ENCODE data around the gene PNMA8A.

PNMA8A gene

GRCh38 chr19:46482631-46483030, 11.3 kb upstream of the PNMA8A start:
- no peak overlapping the region for H3K9ac ChIP-seq (ENCODE audit: low read length)
- no peaks in the 10 kb centered on the region for H3K9me3 ChIP-seq (ENCODE audit: low read length)
- TF ChIP-seq EZH2 (IDR thresholded peaks at IDR 0.05; ENCODE audit: borderline replicate concordance, low read length) = no peak
- TF ChIP-seq, protein P1, sequence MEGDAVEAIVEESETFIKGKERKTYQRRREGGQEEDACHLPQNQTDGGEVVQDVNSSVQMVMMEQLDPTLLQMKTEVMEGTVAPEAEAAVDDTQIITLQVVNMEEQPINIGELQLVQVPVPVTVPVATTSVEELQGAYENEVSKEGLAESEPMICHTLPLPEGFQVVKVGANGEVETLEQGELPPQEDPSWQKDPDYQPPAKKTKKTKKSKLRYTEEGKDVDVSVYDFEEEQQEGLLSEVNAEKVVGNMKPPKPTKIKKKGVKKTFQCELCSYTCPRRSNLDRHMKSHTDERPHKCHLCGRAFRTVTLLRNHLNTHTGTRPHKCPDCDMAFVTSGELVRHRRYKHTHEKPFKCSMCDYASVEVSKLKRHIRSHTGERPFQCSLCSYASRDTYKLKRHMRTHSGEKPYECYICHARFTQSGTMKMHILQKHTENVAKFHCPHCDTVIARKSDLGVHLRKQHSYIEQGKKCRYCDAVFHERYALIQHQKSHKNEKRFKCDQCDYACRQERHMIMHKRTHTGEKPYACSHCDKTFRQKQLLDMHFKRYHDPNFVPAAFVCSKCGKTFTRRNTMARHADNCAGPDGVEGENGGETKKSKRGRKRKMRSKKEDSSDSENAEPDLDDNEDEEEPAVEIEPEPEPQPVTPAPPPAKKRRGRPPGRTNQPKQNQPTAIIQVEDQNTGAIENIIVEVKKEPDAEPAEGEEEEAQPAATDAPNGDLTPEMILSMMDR (IDR thresholded peaks at IDR 0.05; ENCODE audit: low read length) = no peak
- no peaks in the 10 kb centered on the region for H3K9me2 ChIP-seq (ENCODE audit: low read depth, low read length)
- no peaks in the 10 kb centered on the region for H3K79me2 ChIP-seq (ENCODE audit: insufficient read depth, low read length)
- no peak overlapping the region for H3K27ac ChIP-seq (ENCODE audit: low read depth, low read length, poor library complexity, severe bottlenecking)
- H3K4me2 ChIP-seq (ENCODE audit: low read length) = no peak overlapping the region
- no peaks in the 10 kb centered on the region for H3K36me3 ChIP-seq (ENCODE audit: insufficient read depth, low read length)
- H2AFZ ChIP-seq (ENCODE audit: low read length) = no peak overlapping the region
- no peaks in the 10 kb centered on the region for H4K20me1 ChIP-seq (ENCODE audit: insufficient read depth, low read length)
- H3K4me3 ChIP-seq (ENCODE audit: low read depth, low read length, poor library complexity, severe bottlenecking) = no peak overlapping the region
- H3K27me3 ChIP-seq (ENCODE audit: insufficient read depth, low read length) = 0 out of 2 replicates have a peak, but pooled peaks cover 9% of the 10 kb centered on the region
- H3F3A ChIP-seq (ENCODE audit: insufficient read depth, low read length) = no peaks in the 10 kb centered on the region
- no peaks in the 10 kb centered on the region for H3K4me1 ChIP-seq (ENCODE audit: insufficient read depth, low read length, severe bottlenecking)

GRCh38 chr19:46481947-46482346, 10.6 kb upstream of the PNMA8A start:
- no peak overlapping the region for H3K4me2 ChIP-seq (ENCODE audit: low read length)
- H3K27ac ChIP-seq (ENCODE audit: low read depth, low read length, poor library complexity, severe bottlenecking) = no peak overlapping the region
- no peaks in the 10 kb centered on the region for H3K9me3 ChIP-seq (ENCODE audit: low read length)
- H3K36me3 ChIP-seq (ENCODE audit: insufficient read depth, low read length) = no peaks in the 10 kb centered on the region
- no peaks in the 10 kb centered on the region for H4K20me1 ChIP-seq (ENCODE audit: insufficient read depth, low read length)
- no peak overlapping the region for H3K9ac ChIP-seq (ENCODE audit: low read length)
- TF ChIP-seq, protein P1 (IDR thresholded peaks at IDR 0.05; ENCODE audit: low read length) = no peak
- TF ChIP-seq EZH2 (IDR thresholded peaks at IDR 0.05; ENCODE audit: borderline replicate concordance, low read length) = no peak
- H3K9me2 ChIP-seq (ENCODE audit: low read depth, low read length) = no peaks in the 10 kb centered on the region
- no peaks in the 10 kb centered on the region for H3F3A ChIP-seq (ENCODE audit: insufficient read depth, low read length)
- no peaks in the 10 kb centered on the region for H3K79me2 ChIP-seq (ENCODE audit: insufficient read depth, low read length)
- H2AFZ ChIP-seq (ENCODE audit: low read length) = no peak overlapping the region
- 0 out of 2 replicates have a peak, but pooled peaks cover 9% of the 10 kb centered on the region for H3K27me3 ChIP-seq (ENCODE audit: insufficient read depth, low read length)
- no peak overlapping the region for H3K4me3 ChIP-seq (ENCODE audit: low read depth, low read length, poor library complexity, severe bottlenecking)
- no peaks in the 10 kb centered on the region for H3K4me1 ChIP-seq (ENCODE audit: insufficient read depth, low read length, severe bottlenecking)

GRCh38 chr19:46481223-46481848, 10.0 kb upstream of the PNMA8A start:
- H2AFZ ChIP-seq (ENCODE audit: low read length) = no peak overlapping the region
- H3K4me1 ChIP-seq (ENCODE audit: insufficient read depth, low read length, severe bottlenecking) = no peaks in the 10 kb centered on the region
- 0 out of 2 replicates have a peak, but pooled peaks cover 9% of the 10 kb centered on the region for H3K27me3 ChIP-seq (ENCODE audit: insufficient read depth, low read length)
- H3K9ac ChIP-seq (ENCODE audit: low read length) = no peak overlapping the region
- H4K20me1 ChIP-seq (ENCODE audit: insufficient read depth, low read length) = no peaks in the 10 kb centered on the region
- H3K36me3 ChIP-seq (ENCODE audit: insufficient read depth, low read length) = no peaks in the 10 kb centered on the region
- no peak overlapping the region for H3K27ac ChIP-seq (ENCODE audit: low read depth, low read length, poor library complexity, severe bottlenecking)
- no peaks in the 10 kb centered on the region for H3K9me2 ChIP-seq (ENCODE audit: low read depth, low read length)
- H3K4me2 ChIP-seq (ENCODE audit: low read length) = no peak overlapping the region
- H3K4me3 ChIP-seq (ENCODE audit: low read depth, low read length, poor library complexity, severe bottlenecking) = no peak overlapping the region
- TF ChIP-seq, protein P1 (IDR thresholded peaks at IDR 0.05; ENCODE audit: low read length) = no peak
- H3F3A ChIP-seq (ENCODE audit: insufficient read depth, low read length) = no peaks in the 10 kb centered on the region
- no peaks in the 10 kb centered on the region for H3K9me3 ChIP-seq (ENCODE audit: low read length)
- H3K79me2 ChIP-seq (ENCODE audit: insufficient read depth, low read length) = no peaks in the 10 kb centered on the region
